GM18508 (cell line): ENCODE measurements around the gene B4GALT3.

Source experiments
- ATAC-seq: cut with Tn5 transposase; IDR thresholded peaks from one replicate; pipeline ENCODE4 v1.9.1; 2021; ENCODE audit warnings: moderate number of reproducible peaks; ENCODE audit not compliant: insufficient read depth, unreplicated experiment

B4GALT3 gene

GRCh38 chr1:161189036-161189435 lies 11.7 kb upstream of the B4GALT3 start:
- no peak for ATAC-seq

GRCh38 chr1:161188381-161188780 lies 11.1 kb upstream of the B4GALT3 start:
- ATAC-seq, result no peak

- ATAC-seq, result no peak
Measured at GRCh38 chr1:161187311-161187710, 10.0 kb upstream of the B4GALT3 start.

GRCh38 chr1:161185732-161186311 lies 8.5 kb upstream of the B4GALT3 start:
- ATAC-seq, result no peak

GRCh38 chr1:161185282-161185682 lies 8.0 kb upstream of the B4GALT3 start:
- ATAC-seq, result peak; percentile 40

- ATAC-seq, result peak; percentile 44
Measured at GRCh38 chr1:161182214-161182613, 4.9 kb upstream of the B4GALT3 start.

- no peak for ATAC-seq
Measured at GRCh38 chr1:161180639-161181038, 3.3 kb upstream of the B4GALT3 start.

GRCh38 chr1:161179698-161180097 lies 2.4 kb upstream of the B4GALT3 start:
- ATAC-seq, result no peak

GRCh38 chr1:161177936-161178244 lies 583 bp upstream of the B4GALT3 start:
- no peak for ATAC-seq

GRCh38 chr1:161176468-161177111 lies 717 bp downstream of the B4GALT3 start:
- no peak for ATAC-seq

- no peak for ATAC-seq
Measured at GRCh38 chr1:161175771-161176453, 1.4 kb downstream of the B4GALT3 start.

- no peak for ATAC-seq
Measured at GRCh38 chr1:161174911-161175310, 2.4 kb downstream of the B4GALT3 start.

GRCh38 chr1:161173711-161174110 lies 3.6 kb downstream of the B4GALT3 start:
- ATAC-seq, result no peak

- no peak for ATAC-seq
Measured at GRCh38 chr1:161172776-161173376, 4.4 kb downstream of the B4GALT3 start.

GRCh38 chr1:161172349-161172748 lies 5.0 kb downstream of the B4GALT3 start:
- ATAC-seq, result no peak

- no peak for ATAC-seq
Measured at GRCh38 chr1:161171696-161172095, 5.6 kb downstream of the B4GALT3 start.

- ATAC-seq, result no peak
Measured at GRCh38 chr1:161171191-161171590, 6.1 kb downstream of the B4GALT3 start.

- ATAC-seq, result no peak
Measured at GRCh38 chr1:161168906-161169305, 8.4 kb downstream of the B4GALT3 start.

GRCh38 chr1:161166669-161167548 lies 10.4 kb downstream of the B4GALT3 start:
- no peak for ATAC-seq
